T-helper 17 cell (primary cell): ENCODE measurements around the gene BCDIN3D. TPM values are rescaled to one million over a fixed set of nuclear protein-coding genes. Genes with fewer than 3 reads are reported as not detected.

ENCODE experiments used
- ATAC-seq: fragments of 150-1000 bp; cut with Tn5 transposase; 2 replicates; pipeline ENCODE4 v1.10.0; 2021; ENCODE audit warnings: mild to moderate bottlenecking, moderate library complexity
- DNase-seq, 3 donors: peaks; one replicate each; pipeline versions ENCODE4 v3.0.0 to v3.0.0-alpha.2; 2020 to 2021
- H3K9me3 ChIP-seq: one replicate; pipeline ENCODE4 v1.7.0; 2013; ENCODE audit warnings: low read length, mild to moderate bottlenecking; ENCODE audit not compliant: control insufficient read depth, poor library complexity, severe bottlenecking
- H3K27ac Mint-ChIP-seq: one replicate; pipeline ENCODE4 v1.8.0; 2022; ENCODE audit warnings: mild to moderate bottlenecking, moderate library complexity, mixed read lengths
- H3K27me3 Mint-ChIP-seq: one replicate; pipeline ENCODE4 v1.8.0; 2022; ENCODE audit warnings: mixed read lengths
- H3K36me3 Mint-ChIP-seq: one replicate; pipeline ENCODE4 v1.8.0; 2022; ENCODE audit warnings: low read depth, mixed read lengths
- H3K4me1 Mint-ChIP-seq: one replicate; pipeline ENCODE4 v1.8.0; 2022; ENCODE audit warnings: mild to moderate bottlenecking, mixed read lengths
- H3K4me3 Mint-ChIP-seq: one replicate; pipeline ENCODE4 v1.8.0; 2022; ENCODE audit warnings: mild to moderate bottlenecking, moderate library complexity, mixed read lengths
- total RNA-seq, 4 donors: library from RNA in 2 of 4; stranded (reverse) in 2 of 4; gene quantifications; one replicate each; pipeline ENCODE4 v1.2.3 and lab custom pipeline; 2022 to 2026

Gene BCDIN3D
- total RNA-seq, 2 donors from 2014 or later: 3.6 to 4.9 TPM

DNA sequence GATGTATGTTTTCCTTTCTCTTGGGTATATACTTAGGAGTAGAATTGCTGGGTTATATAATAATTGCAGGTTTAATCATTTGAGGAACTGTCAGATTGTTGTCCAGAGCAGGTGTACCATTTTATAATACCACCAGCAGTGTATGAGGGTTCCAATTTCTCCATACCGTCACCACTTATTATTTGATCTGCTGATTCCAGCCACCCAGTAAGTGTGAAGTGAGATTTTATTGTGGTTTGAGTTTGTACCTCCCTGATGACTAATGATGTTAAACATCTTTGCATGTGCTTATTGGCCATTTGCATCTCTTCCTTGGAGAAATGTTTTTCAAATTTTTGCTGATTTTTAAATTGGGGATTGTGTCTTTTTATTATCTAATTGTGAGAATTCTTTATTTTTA is 29.8 kb downstream of the BCDIN3D start:
- Mint-ChIP-seq H3K4me1 (peaks cover 15% of the 10 kb centered on the region), H3K36me3 (peaks cover 4% of the 10 kb centered on the region), H3K4me3 (no peak overlapping the region), H3K27me3 (no peaks in the 10 kb centered on the region), H3K27ac (no peak overlapping the region)
- ATAC-seq: no peak
- DNase-seq: no peak
- H3K9me3 ChIP-seq: no peaks in the 10 kb centered on the region

DNA sequence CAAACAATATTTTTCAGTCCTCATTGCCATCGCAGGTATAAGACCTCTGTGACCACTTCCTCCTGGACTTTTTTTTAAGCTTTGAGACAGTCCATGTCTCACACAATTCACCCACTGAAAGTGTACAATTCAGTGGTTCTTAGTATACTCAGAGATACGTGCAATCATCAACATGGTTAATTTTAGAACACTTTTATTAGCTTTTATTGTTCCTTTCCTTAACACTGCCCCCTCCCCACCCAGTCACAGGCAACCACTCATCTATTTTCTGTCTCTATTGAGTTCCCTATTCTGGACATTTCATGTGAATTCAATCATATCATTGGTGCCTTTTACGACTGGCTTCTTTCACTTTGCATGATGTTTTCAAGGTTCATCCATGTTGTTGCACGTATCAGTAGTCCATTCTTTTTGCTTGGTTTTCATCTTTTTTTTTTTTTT is 30.9 kb downstream of the BCDIN3D start:
- no peak for ATAC-seq
- H3K4me1 Mint-ChIP-seq: peaks cover 15% of the 10 kb centered on the region
- DNase-seq: no peak
- H3K27me3 Mint-ChIP-seq: no peaks in the 10 kb centered on the region
- H3K27ac Mint-ChIP-seq: no peak overlapping the region
- no peaks in the 10 kb centered on the region for H3K9me3 ChIP-seq
- H3K36me3 Mint-ChIP-seq: peaks cover 4% of the 10 kb centered on the region
- H3K4me3 Mint-ChIP-seq: no peak overlapping the region

DNA sequence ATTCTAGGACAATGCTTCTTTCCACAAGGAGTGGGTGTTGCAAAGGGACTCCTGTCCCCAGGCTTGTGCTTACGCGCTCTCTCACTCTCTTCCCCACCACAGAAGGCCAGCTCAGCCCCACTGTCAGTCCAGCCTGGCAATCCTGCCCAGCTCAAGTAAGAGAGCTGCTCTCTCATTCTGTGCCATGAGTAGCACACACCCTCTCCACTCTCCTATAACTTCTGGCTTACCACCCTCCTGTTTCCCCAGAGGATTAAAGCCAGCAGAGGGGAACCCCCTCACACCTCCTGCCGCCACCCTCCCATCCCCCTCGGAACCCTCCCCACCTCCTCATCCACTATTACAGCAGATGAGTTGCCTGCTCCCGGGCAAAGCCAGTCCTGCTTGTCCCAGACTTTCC is 31.8 kb downstream of the BCDIN3D start:
- Mint-ChIP-seq H3K4me1 (peaks cover 15% of the 10 kb centered on the region), H3K27me3 (no peaks in the 10 kb centered on the region), H3K36me3 (peaks cover 4% of the 10 kb centered on the region), H3K4me3 (no peak overlapping the region), H3K27ac (no peak overlapping the region)
- no peaks in the 10 kb centered on the region for H3K9me3 ChIP-seq
- ATAC-seq (no peak), DNase-seq (no peak)

DNA sequence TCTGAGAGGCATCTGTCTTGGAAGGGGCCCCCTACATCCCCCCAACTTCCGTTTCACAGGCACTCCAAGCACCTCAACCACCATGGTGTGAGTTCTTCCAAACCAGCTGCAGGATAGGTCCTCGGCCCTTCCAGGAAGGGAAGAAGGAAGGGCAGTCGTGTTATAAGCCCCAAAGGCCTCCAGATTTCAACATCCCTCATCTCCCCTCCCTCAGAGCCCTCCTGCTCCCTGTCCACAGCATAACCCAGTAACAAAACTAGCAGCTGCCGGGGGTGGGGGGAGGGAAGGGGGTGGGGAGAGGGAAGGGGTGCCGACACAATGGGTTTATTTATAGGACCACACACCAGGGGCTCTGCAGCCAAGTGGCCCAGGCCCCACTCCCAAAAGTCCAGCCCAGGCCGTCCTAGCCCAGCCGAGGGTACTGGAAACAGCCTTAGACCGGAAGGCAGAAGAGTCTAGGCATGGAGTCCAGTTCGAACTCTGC is 33.0 kb downstream of the BCDIN3D start:
- no peaks in the 10 kb centered on the region for H3K9me3 ChIP-seq
- ATAC-seq: no peak
- Mint-ChIP-seq H3K4me3 (no peak overlapping the region), H3K27ac (no peak overlapping the region), H3K4me1 (peaks cover 10% of the 10 kb centered on the region), H3K27me3 (no peaks in the 10 kb centered on the region), H3K36me3 (peaks cover 4% of the 10 kb centered on the region)
- DNase-seq: no peak

DNA sequence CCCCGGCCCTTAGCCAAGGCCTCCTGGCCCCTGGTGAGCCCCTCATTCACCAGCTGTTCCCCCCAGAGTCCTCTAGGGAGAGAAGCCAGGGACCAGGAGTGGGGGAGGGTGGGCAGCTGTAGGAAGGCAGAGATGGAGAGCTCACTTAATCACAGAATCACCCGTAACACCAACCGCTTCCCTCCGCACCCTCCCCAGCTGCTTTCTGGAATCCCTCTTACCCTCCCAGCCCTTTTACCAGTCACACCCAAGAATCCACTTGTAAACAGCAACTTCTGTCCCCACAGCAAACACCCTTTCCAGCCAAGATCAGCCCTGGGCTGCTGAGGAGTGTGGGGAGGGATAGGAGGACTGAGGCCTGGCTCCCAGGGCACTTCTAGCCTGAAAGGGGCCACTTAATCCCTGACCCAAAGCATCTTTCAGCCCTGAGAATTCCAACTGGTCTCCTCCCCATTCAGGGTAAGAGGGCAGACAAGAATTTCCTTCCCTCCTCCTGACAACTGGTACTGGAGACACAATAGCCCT is 33.5 kb downstream of the BCDIN3D start:
- H3K4me1 Mint-ChIP-seq: peaks cover 10% of the 10 kb centered on the region
- no peaks in the 10 kb centered on the region for H3K27me3 Mint-ChIP-seq
- H3K4me3 Mint-ChIP-seq: no peak overlapping the region
- H3K27ac Mint-ChIP-seq: no peak overlapping the region
- no peak for ATAC-seq
- peaks cover 4% of the 10 kb centered on the region for H3K36me3 Mint-ChIP-seq
- no peak for DNase-seq
- H3K9me3 ChIP-seq: no peaks in the 10 kb centered on the region

DNA sequence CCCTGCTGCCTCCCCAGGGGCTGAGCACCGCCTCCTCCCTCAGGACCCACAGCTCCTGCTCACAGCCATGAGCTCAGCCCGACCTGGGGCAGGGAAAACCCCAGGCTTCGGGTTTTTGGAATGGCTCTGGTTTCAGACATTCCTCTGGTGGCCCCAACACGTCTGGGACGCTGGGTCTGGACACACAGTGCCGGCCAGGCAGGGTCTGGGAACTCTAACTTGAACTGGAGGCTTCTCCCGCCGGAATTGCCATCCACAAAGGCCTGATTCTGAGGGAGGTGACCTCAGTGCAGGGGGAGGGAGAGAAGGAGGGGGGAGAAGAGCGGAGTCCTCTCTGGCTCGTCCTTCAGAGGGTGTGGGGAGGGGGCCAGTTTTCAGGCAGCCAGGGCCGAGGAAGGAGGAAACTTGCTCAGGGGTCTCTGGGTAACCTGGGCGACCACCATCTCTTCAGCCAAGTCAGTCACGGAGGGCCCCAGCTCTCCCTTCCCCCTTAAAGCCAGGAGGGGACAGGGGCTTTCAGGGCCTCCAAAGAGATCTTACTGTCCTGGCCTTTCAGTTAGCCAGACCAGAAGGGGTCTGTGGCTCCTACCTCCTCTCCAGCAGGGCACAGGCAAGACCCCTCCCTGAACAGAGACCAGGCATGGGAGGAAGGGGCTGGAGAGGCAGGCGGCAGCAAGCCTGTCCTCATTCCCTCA is 34.1 kb downstream of the BCDIN3D start:
- Mint-ChIP-seq H3K27ac (no peak overlapping the region), H3K4me3 (no peak overlapping the region), H3K27me3 (no peaks in the 10 kb centered on the region), H3K4me1 (peaks cover 10% of the 10 kb centered on the region), H3K36me3 (peaks cover 4% of the 10 kb centered on the region)
- no peak for DNase-seq
- no peak for ATAC-seq
- H3K9me3 ChIP-seq: no peaks in the 10 kb centered on the region

DNA sequence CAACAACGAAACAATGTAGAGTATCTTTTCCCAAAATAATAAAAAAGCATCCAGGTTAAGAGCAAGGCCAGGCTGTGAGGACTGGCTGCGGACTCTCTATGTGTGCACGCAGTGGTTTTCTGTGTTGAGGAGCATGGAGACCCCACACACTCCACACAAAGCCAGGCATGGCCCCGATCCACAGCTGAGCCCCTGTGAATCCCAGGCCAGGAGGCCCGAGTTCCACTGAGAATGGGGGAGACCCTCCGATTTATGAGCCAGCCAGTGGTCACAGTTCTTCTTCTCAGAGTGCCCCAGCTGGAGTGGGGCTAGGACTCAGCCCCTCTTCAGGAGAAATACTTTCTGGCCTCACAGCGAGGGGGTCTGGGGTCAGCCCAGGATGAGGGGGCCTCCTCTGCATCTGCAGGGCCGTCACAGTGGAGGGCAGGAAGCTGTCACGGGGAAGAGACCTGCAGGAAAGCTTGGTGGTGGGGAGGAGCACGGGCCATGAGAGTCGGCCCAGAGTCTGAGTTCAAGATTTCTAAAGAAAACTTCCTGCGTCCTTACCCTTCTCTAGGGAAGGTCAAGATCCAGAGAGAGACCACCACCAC is 34.8 kb downstream of the BCDIN3D start:
- Mint-ChIP-seq H3K4me3 (no peak overlapping the region), H3K4me1 (peaks cover 10% of the 10 kb centered on the region), H3K27me3 (no peaks in the 10 kb centered on the region), H3K27ac (no peak overlapping the region), H3K36me3 (peaks cover 4% of the 10 kb centered on the region)
- no peak for DNase-seq
- H3K9me3 ChIP-seq: no peaks in the 10 kb centered on the region
- no peak for ATAC-seq

DNA sequence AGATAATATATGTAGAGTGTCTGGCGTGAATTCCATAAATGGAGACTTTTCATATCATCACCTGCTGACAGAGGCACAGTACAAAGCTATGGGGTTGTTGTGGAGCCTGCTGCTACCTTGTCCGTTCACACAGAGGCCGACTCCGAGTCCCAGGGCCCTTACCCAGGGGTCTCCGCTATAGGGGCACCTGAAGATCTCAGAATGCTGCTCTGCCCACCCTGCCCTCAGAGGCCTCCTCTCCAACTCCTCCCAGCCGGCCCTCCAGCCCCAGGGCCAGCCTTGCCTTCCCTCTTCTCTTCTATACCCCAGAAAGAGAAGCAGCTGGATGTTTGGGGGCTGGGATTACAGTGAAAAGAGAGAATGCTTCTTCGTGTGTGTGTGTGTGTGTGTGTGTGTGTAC is 36.0 kb downstream of the BCDIN3D start:
- no peak for ATAC-seq
- no peak for DNase-seq
- Mint-ChIP-seq H3K27me3 (no peaks in the 10 kb centered on the region), H3K27ac (no peak overlapping the region), H3K4me1 (peaks cover 8% of the 10 kb centered on the region), H3K4me3 (no peak overlapping the region), H3K36me3 (peaks cover 4% of the 10 kb centered on the region)
- H3K9me3 ChIP-seq: no peaks in the 10 kb centered on the region

DNA sequence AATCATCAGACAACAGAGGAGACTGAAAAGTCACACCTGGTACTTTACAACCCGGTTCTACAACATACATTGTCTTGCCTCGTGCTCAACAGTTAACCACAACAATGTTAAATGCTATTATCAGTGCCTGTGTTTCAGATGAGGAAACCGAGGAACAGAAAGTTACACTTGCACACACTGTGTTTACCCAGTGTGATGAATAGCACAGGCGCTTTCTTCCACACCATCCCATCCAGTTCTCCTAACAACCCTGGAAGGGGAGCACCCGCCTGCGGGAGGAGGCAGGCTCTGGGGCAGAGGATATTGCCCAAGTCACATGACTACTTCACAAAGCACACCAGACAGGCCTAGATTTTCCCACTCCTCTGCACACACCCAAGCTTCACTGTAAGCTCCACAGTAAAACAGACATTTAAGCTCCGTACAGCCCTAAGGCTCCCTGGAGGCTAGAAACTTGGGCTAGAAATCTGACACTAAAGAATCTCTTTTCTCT is 36.5 kb downstream of the BCDIN3D start:
- ATAC-seq: no peak
- H3K4me3 Mint-ChIP-seq: no peak overlapping the region
- H3K36me3 Mint-ChIP-seq: peaks cover 6% of the 10 kb centered on the region
- no peak overlapping the region for H3K27ac Mint-ChIP-seq
- peaks cover 4% of the 10 kb centered on the region for H3K4me1 Mint-ChIP-seq
- DNase-seq: no peak
- no peaks in the 10 kb centered on the region for H3K27me3 Mint-ChIP-seq
- H3K9me3 ChIP-seq: no peaks in the 10 kb centered on the region

DNA sequence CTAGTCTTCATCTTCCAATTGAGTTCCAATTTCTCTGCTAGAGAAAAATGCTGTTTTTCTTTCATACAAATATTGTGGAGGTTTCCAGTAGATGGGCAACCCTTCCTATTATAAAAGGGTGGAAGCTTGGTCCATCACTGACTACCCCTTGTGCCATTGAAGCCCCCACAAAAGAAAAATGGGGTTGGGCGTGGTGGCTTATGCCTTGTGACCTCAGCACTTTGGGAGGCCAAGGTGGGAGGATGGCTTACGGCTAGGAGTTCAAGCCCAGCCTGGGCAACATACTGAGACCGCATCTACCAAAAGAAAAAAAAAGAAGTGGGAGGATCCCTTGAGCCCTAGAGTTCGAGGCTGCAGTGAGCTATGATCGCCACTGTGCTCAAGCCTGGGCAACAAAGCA is 37.5 kb downstream of the BCDIN3D start:
- DNase-seq (no peak), ATAC-seq (no peak)
- H3K9me3 ChIP-seq: no peaks in the 10 kb centered on the region
- Mint-ChIP-seq H3K4me3 (no peak overlapping the region), H3K36me3 (peaks cover 6% of the 10 kb centered on the region), H3K4me1 (peaks cover 4% of the 10 kb centered on the region), H3K27me3 (no peaks in the 10 kb centered on the region), H3K27ac (no peak overlapping the region)

DNA sequence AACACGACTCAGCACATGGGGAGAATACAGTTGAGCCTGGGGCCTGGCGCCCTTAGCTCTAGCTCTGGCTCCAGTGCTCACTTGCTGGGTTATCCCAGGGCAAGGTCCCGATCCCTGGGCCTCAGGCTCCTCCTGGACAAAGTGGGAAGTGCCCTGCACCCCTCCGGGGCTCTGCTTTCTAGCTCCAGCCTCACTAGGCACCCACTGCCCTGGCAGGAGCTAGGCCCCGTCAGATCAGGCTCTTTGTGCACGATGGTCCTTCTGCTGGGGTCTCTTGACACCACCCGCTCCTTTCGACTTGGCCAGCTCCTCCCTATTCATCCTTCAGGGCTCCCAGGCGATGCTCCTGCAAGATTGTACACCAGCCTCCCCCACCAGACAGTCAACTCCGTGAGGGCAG is 38.1 kb downstream of the BCDIN3D start:
- no peak for DNase-seq

DNA sequence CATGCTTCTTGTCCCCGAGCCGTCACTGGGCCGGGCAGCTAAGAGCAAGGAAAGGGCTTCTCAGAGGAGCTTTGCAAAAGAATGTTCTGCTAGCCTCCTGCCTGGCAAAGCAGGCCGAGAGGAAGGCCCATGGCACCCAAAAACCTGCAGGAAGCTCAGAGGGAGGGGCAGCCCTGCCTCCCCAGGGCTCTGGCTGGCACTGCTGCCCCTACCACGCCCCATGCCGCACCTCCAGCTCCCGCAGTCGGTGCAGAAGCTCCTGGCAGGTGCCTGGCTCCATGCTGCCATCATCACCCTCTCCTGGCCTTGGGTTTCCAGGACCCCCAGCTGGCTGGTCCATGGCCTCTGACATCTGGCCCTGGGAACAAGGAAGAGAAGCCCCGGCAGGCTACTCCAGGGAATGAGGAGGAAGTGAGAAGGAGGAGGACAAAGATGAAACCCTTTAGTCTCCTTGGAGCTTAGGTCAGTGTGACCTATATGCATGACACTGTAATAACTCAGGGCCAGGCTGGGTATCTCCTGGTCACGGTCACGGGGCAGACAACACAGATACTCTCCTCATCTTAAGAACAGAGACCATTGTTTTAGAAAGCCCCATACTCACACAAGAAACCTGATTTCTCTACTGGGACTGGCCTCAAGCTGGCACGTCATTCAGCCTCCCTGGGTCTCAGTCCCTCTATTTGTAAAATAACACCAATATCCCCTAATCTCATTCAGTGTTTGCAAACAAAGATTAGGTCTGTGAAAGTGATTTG is 39.0 kb downstream of the BCDIN3D start:
- no peaks in the 10 kb centered on the region for H3K27me3 Mint-ChIP-seq
- no peaks in the 10 kb centered on the region for H3K9me3 ChIP-seq
- peaks cover 10% of the 10 kb centered on the region for H3K36me3 Mint-ChIP-seq
- DNase-seq (no peak), ATAC-seq (no peak)
- no peak overlapping the region for H3K27ac Mint-ChIP-seq
- H3K4me3 Mint-ChIP-seq: no peak overlapping the region
- H3K4me1 Mint-ChIP-seq: peaks cover 2% of the 10 kb centered on the region

More for the DNA sequence above, 38.1 kb downstream of the BCDIN3D start:
- Mint-ChIP-seq H3K27me3 (no peaks in the 10 kb centered on the region), H3K4me3 (no peak overlapping the region), H3K36me3 (peaks cover 9% of the 10 kb centered on the region), H3K4me1 (peaks cover 3% of the 10 kb centered on the region), H3K27ac (no peak overlapping the region)
- ATAC-seq: no peak
- no peaks in the 10 kb centered on the region for H3K9me3 ChIP-seq
